ENCODE results near the gene ERI3. TPM values are rescaled to one million over a fixed set of nuclear protein-coding genes. Genes with fewer than 3 reads are reported as not detected.

The ERI3 gene
- total and polyA plus RNA-seq, 9 of the 15 experiments (the other 6 are each of a cell fraction or from before 2014, with no cell fraction given), result 47.8 to 93.4 (median 67.2) TPM

DNA sequence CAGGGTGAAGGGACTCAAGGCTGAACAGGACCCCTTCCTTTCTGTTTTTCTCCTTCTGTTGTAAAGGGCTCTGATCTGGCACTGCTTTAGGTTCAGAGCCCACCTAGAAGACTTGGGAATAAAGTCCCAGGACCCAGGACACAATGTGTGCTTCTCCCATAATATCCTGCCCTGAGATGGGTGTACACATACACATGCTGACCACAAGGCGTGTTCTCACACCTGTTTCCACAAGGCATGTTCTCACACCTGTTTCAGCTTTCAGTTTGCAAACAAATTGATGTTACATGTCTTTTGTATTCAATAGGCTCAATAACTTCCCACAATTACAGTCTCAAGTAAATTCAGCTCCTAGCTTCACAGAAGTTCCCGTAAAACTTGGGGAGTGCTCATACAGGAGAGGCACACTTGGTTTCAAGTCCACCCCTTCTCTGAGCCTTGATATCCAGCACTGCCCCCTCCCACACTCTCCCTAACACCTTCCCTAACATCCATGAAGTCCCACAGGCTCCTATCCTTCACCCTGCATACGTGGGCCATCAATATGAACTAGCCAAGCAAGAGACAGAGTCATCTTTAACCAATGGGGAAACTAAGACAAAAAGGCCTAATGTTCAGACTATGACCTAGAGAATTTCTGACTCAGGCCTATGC is 41.7 kb downstream of the ERI3 start:
- no TSS peak for BruUV-seq (replicated peaks)
- TF ChIP-seq, protein P1, sequence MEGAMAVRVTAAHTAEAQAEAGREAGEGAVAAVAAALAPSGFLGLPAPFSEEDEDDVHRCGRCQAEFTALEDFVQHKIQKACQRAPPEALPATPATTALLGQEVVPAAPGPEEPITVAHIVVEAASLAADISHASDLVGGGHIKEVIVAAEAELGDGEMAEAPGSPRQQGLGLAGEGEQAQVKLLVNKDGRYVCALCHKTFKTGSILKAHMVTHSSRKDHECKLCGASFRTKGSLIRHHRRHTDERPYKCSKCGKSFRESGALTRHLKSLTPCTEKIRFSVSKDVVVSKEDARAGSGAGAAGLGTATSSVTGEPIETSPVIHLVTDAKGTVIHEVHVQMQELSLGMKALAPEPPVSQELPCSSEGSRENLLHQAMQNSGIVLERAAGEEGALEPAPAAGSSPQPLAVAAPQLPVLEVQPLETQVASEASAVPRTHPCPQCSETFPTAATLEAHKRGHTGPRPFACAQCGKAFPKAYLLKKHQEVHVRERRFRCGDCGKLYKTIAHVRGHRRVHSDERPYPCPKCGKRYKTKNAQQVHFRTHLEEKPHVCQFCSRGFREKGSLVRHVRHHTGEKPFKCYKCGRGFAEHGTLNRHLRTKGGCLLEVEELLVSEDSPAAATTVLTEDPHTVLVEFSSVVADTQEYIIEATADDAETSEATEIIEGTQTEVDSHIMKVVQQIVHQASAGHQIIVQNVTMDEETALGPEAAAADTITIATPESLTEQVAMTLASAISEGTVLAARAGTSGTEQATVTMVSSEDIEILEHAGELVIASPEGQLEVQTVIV (CRISPR knock-in tag; IDR thresholded peaks at IDR 0.05; ENCODE audit: borderline replicate concordance), result no peak
- Histone ChIP-seq H2AFZ (ENCODE audit: low read depth, low read length) (no peak overlapping the region), H3K4me1 (replicated peaks in 1 of 2; ENCODE audit: control insufficient read depth in 2 of 2, insufficient read depth in 2 of 2, low read length in 2 of 2) (no peaks in the 10 kb centered on the region; a peak in 1 of 5 replicates), H3K9me3 (replicated peaks; ENCODE audit: control insufficient read depth, insufficient read depth, low read depth, low read length) (no peaks in the 10 kb centered on the region), H3K27me3 (ENCODE audit: control insufficient read depth in 2 of 2, insufficient read depth in 2 of 2, low read length in 2 of 2) (no peaks in the 10 kb centered on the region), H3K4me3 (no peak overlapping the region), H3K9me1 (ENCODE audit: control insufficient read depth, insufficient read depth, low read length) (peaks cover 5% of the 10 kb centered on the region), H3K36me3 (ENCODE audit: control insufficient read depth, insufficient read depth, low read length) (peaks cover 85% of the 10 kb centered on the region; the same call in 2 of the 3 replicates), H3K9ac (ENCODE audit: insufficient read depth in 1 of 2, low read depth in 2 of 2, low read length in 2 of 2) (no peak overlapping the region), H4K20me1 (replicated peaks; ENCODE audit: control insufficient read depth, insufficient read depth, low read length) (no peaks in the 10 kb centered on the region; the same call in 1 of the 2 replicates), H3K27ac (ENCODE audit: extremely low read depth, low read depth, low read length) (no peak overlapping the region), H3K79me2 (ENCODE audit: control insufficient read depth, insufficient read depth, low read length) (no peaks in the 10 kb centered on the region), H3K4me2 (ENCODE audit: insufficient read depth, low read length) (no peak overlapping the region)
- ChIA-PET POLR2A (no interaction called here), CTCF (ENCODE audit: low intra/inter-chr PET ratio) (no interaction called here)
- FAIRE-seq, result no peak
- no peak for ATAC-seq
- peak in 1 of 4 experiments; percentile 24 for DNase-seq (ENCODE audit: extremely low read depth in 1 of 4, low spot score in 3 of 4)
- 80% methylated on average over 3 of the region's 3 CpGs for WGBS (ENCODE audit: insufficient coverage, low coverage, missing lambda C conversion rate)
- in situ Hi-C loops (cut with MboI), result no loop called here
- intact Hi-C loops (cut with micrococcal nuclease), result no loop called here
